HG03064 (cell line): Measurements from ENCODE around the gene STOM.

Experiments used
- ATAC-seq: cut with Tn5 transposase; IDR thresholded peaks from one replicate; pipeline ENCODE4 v1.9.1; 2021; ENCODE audit warnings: low read depth; ENCODE audit not compliant: unreplicated experiment

STOM gene

DNA sequence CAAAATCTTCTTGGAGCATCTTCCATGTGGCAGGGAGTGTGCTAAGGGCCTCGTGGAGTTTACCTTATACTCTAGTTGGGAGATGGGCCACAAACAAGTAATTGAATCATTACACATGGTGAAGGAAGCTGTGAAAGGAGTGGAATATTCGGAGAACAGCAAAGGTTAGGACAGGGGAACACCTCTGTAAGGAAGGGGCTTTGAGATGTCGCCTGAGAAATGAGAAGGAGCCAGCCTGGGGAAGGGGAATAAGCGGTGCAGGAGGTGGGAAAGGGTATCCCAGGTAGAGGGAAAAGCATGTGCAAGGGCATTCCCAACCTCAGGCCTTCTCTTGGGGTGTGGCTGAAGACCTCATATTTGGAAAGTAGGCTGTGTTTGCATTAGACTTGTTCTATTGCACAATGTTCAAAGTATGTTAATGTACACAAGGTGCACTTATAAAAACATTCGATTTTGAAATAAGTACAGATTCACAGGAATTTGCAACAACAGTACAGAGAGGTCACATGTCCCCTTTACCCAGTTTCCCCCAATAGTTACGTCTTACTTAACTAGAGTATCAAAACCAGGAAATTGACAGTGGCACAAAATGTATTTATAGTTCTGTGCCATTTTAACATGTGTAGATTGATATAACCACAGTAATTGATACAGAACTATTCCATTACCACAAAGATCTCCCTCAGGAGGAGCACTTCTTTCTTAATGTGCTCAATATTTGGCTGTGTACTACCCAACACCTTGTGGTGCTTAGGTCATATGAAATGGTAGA, 2.4 kb upstream of the STOM start:
- no peak for ATAC-seq

DNA sequence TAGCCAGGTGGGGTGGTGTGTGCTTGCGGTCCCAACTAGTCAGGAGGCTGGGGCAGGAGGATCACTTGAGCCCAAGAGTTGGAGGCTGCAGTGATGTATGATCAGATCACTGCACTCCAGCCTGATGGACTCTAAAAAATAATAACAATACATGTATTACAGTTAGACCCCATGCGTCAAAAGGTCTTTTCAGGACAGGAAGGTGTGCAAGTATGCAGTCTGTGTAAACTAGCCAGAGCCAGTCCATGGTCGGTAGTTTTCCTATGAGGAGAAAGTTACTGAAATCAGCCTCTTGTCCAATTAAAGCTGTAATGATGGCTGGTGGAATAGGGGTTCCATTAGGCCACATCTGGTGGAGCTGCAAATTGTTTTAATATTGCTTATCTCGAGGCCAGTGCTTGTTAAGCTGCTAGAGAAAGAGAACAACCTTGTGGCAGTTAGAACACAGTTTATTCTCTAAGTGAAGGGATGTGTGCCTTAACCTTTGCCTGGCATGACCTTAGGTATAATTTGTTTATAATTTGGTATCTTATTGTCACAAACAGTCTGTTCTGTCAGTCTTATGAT, 1.5 kb upstream of the STOM start:
- ATAC-seq = no peak

DNA sequence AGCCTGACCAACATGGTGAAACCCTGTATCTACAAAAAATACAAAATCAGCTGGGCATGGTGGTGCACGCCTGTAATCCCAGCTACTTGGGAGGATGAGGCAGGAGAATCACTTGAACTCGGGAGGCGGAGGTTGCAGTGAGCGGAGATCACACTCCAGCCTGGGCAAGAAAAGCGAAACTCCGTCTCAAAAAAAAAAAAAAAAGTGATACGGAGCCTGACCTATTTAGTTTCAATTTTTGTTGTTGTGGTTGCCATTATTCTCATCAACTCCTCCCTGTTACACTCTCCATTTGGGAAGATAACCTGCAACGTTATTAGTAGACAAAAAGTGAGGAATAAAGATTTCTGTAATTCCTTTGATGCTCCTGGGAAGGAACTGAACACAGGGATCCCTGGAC, 1.3 kb downstream of the STOM start:
- no peak for ATAC-seq

GRCh38 chr9:121368138-121368522, 1.9 kb downstream of the STOM start:
- no peak for ATAC-seq

DNA sequence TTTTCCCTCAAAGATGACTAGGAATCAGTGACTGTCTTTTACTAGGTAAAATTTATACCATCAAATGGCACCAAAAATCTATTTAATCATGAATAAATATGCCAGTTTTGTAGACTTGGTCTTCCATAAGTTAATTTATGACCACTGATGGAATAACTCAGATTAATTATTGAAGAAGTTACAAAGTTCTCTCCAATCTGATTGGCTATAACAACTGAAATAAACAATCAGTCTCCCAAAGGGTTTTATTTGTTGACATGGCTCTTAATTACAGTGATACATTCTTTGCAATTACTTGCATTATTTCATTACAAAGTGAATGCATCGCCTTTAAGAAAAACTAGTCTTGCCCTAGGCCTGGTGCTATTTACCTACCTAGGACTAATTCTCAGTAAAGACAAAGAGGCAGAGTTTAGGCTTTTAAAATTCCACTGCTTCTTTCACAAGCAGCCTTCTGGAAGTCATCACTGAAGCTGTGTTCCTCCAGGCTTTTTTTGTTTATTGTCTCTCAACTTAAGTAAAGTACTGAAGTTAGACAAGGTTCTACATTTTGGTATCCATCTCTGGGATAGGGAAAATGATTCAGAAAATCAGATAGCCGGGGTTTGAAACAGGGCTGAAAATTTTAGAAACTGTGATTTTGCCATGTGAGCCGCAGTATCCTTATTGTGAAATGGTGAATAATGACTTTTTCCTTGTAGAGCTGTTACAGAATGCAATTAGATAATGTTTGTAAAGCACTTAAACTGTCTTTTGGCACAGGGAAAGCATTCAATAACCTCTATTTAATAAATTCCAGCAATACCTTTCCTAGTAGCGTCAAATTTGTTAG, 2.5 kb downstream of the STOM start:
- ATAC-seq = no peak

- no peak for ATAC-seq
These were observed 3.3 kb downstream of the STOM start for GRCh38 chr9:121366611-121367192.

GRCh38 chr9:121365564-121365963, 4.5 kb downstream of the STOM start:
- ATAC-seq = no peak

- ATAC-seq = no peak
These were observed 5.2 kb downstream of the STOM start for GRCh38 chr9:121364886-121365285.

DNA sequence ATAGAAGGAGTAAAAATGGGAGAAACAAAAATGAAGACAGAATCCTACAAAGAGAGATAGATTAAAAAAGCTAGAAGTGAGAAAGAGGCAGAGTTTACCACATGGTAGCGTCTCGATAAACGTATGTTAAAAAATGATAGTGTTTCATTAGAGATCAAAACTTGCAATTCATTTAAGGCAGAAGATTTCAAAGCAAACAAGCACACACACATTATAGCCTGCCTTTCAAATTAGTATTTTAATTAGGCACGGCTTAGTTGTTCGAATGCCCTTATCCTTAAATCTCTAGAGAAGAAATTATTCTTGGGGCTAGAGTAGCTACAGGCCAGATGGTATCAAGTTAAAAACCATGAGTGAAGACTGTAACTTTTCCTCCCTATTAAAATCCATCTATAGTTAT, 6.0 kb downstream of the STOM start:
- no peak for ATAC-seq

- ATAC-seq = no peak
These were observed 6.5 kb downstream of the STOM start for GRCh38 chr9:121363622-121363961.

DNA sequence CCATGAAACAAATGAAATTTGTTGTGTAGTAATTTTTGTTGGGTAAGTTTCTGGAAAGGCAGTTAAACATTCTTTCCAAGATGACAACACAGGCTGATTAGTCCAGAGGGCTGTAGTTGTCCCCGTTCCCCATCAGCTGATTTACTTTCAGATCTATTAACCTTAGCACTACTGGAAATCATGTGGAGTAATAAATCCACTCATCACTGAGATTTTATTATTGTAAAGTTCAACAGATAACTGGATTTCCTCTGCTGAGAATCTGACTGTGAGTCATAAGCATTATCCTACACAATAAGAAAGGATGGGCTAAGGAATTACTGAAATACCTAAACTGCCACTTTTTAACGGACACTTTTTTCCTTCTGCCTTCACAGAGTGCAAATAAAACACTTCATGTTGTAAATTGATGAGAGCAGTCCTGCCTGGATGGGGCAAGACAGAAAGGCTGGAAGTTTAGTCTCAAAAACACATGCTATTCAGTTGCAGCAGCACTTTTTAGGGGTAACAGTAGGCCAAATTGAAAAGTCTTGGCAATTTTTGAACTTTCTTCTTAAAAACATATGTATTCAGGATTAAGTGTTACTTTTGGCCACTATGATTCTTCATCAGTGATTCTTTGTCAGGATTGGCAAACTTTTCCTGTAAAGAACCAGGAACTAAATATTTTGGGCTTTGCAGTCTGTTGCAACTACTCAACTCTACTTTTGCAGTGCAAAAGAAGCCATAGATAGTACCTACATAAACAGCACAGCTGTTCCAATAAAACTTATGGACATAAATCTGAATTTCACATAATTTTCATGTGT, 7.0 kb downstream of the STOM start:
- no peak for ATAC-seq

DNA sequence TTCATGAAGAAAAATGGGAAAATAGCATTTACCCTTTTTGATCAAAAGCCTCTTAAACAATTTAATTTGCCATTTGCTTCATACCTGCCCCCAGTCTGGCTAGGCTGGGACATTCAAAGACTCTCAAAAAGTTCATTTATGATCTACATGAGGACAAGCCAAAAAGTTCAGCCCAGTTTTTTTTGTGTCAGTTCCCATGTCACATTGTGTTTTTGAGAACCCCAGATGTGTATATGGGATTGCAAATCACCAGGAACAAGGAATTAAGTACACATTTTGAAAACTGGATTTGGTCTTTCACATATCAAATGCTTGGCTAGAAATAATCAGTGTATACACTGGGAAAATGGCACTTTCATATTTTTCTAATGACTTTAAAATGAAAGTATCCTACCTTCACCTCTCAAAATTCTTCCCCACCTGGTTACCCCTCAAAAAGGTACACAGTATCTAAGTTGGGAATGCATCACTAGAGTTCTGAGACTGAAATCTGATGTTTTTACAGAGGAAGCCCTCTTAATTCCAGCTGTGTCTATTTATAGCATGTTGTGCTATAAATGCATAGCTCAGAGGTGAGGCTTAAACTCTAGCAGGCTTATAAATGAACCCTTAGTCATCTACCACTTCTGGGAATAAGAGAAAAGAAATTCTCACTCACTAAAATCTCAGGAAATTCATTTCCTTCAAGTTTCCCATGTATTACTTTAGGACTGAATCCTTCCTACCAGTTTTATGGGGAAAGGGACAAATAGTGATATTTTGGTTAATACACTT, 9.3 kb downstream of the STOM start:
- no peak for ATAC-seq

- no peak for ATAC-seq
These were observed 10.4 kb downstream of the STOM start for GRCh38 chr9:121359351-121360294.

GRCh38 chr9:121358751-121359150, 11.3 kb downstream of the STOM start:
- no peak for ATAC-seq

- ATAC-seq = no peak
These were observed 13.0 kb downstream of the STOM start for GRCh38 chr9:121357011-121357410.

DNA sequence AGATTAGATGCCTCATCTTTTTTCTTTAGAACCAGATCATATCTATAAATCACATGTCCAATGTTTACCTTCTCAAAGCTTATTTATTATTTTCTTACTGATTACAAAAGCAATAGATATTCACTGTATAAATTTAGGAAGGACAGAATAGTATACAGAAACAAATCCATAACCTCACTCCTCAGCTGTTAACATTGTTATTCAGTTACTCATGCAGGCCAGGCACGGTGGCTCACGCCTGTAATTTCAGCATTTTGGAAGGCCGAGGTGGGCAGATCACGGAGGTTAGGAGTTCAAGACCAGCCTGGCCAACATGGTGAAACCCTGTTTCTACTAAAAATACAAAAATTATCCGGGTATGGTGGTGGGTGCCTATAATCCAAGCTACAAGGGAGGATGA, 15.3 kb downstream of the STOM start:
- ATAC-seq = no peak

GRCh38 chr9:121354141-121354540, 15.9 kb downstream of the STOM start:
- ATAC-seq = peak; percentile 5

DNA sequence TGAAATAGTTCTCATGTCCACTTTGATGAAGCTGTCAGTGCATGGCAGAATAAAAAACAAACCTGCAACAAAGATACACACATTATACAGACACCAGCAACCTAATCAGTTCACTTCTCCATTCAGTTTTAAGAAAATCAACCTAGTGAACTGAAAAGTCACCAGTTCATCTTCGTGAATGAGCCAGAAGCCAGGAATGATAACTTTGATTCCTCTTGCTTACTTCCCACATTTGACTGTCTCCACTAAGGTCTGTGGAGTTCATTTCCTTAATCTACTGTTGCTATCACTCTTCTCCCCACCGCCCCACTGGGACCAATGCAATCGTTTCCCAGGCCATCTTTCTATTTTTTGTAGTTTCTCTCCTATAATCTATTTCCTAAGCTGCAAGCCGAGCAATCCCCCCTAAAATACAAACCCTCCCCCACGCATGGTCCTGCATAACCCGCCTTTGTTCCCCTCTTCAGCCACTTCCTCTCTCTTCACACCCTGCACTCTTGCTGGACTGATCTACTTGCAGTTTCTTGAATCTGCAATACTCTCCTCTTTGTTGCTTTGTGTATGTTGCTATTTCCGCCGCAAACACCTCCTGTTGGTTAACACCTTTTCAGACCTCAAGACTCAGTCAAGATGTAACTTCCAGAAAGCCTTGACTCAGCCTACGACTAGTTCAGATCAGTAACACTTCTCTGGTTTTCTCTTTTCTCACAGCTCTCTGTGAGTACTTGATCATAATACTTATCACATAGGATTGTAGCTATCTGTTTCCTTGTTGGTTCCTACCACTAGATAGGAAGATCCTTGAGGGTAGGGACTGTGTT, 16.6 kb downstream of the STOM start:
- ATAC-seq = peak; percentile 98
